SK-N-SH treated with all-trans-retinoic acid at 6 μM for 48 hours (cell line): ENCODE results near the gene TIAM1.

Source experiments
- ATAC-seq: fragments of 200-7000 bp; cut with Tn5 transposase; 3 replicates; pipeline ENCODE4 v1.9.1; 2020; ENCODE audit warnings: mild to moderate bottlenecking, moderate library complexity
- ARNTL ChIP-seq: fragments of 450-650 bp; formaldehyde crosslinking; IDR thresholded peaks from 2 replicates; pipeline ENCODE4 v1.5.0; 2020; ENCODE audit warnings: low read depth, mild to moderate bottlenecking, moderate library complexity, borderline replicate concordance
- BACH2 ChIP-seq: fragments of 250-450 bp; sonication (Bioruptor Pico); IDR thresholded peaks from 2 replicates; pipeline ENCODE4 v1.9.0; 2021; ENCODE audit warnings: mild to moderate bottlenecking, borderline replicate concordance
- CSDC2 ChIP-seq: fragments of 250-450 bp; sonication (Bioruptor Pico); IDR thresholded peaks from 2 replicates; pipeline ENCODE4 v1.5.0; 2020; ENCODE audit warnings: mild to moderate bottlenecking, moderate library complexity
- CSRNP3 ChIP-seq: fragments of 250-450 bp; sonication (Bioruptor Pico); IDR thresholded peaks from 2 replicates; pipeline ENCODE4 v1.5.1; 2021; ENCODE audit warnings: mild to moderate bottlenecking, moderate library complexity
- ESRRG ChIP-seq: fragments of 250-450 bp; sonication (Bioruptor Pico); IDR thresholded peaks from 2 replicates; pipeline ENCODE4 v1.6.1; 2021; ENCODE audit warnings: mild to moderate bottlenecking
- GLIS3 ChIP-seq: fragments of 250-450 bp; sonication (Bioruptor Pico); IDR thresholded peaks from 2 replicates; pipeline ENCODE4 v1.5.0; 2020; ENCODE audit warnings: mild to moderate bottlenecking, moderate library complexity
- ISL1 ChIP-seq: fragments of 250-450 bp; sonication (Bioruptor Pico); IDR thresholded peaks from 2 replicates; pipeline ENCODE4 v2.1.2; 2022; ENCODE audit warnings: mild to moderate bottlenecking, moderate library complexity
- OSR1 ChIP-seq: fragments of 250-450 bp; sonication (Bioruptor Pico); IDR thresholded peaks from 2 replicates; pipeline ENCODE4 v1.8.0; 2022; ENCODE audit warnings: moderate library complexity, mild to moderate bottlenecking, inconsistent platforms
- PPARA ChIP-seq: fragments of 250-450 bp; sonication (Bioruptor Pico); IDR thresholded peaks from 2 replicates; pipeline ENCODE4 v1.5.0; 2020; ENCODE audit warnings: mild to moderate bottlenecking, borderline replicate concordance
- SNAI2 ChIP-seq: fragments of 250-450 bp; sonication (Bioruptor Pico); IDR thresholded peaks from 2 replicates; pipeline ENCODE4 v1.5.0; 2020; ENCODE audit warnings: mild to moderate bottlenecking, moderate library complexity
- TCF4 ChIP-seq: fragments of 250-450 bp; sonication (Bioruptor Pico); IDR thresholded peaks from 2 replicates; pipeline ENCODE4 v1.8.0; 2021; ENCODE audit warnings: mild to moderate bottlenecking, moderate library complexity, borderline replicate concordance
- TOX ChIP-seq: fragments of 250-450 bp; sonication (Bioruptor Pico); IDR thresholded peaks from 2 replicates; pipeline ENCODE4 v1.8.0; 2021; ENCODE audit warnings: mild to moderate bottlenecking, moderate library complexity, borderline replicate concordance
- ZC3H10 ChIP-seq: fragments of 250-450 bp; sonication (Bioruptor Pico); IDR thresholded peaks from 2 replicates; pipeline ENCODE4 v1.5.1; 2021; ENCODE audit warnings: mild to moderate bottlenecking, moderate library complexity
- ZFP3 ChIP-seq: fragments of 250-450 bp; sonication (Bioruptor Pico); IDR thresholded peaks from 2 replicates; pipeline ENCODE4 v1.5.0; 2020; ENCODE audit warnings: mild to moderate bottlenecking, moderate library complexity
- ZFP30 ChIP-seq: fragments of 450-650 bp; formaldehyde crosslinking; IDR thresholded peaks from 2 replicates; pipeline ENCODE4 v1.5.0; 2022; ENCODE audit warnings: mild to moderate bottlenecking, moderate library complexity
- ZNF565 ChIP-seq: fragments of 450-650 bp; formaldehyde crosslinking; conservative IDR thresholded peaks from 2 replicates; pipeline ENCODE4 v1.5.0; 2020; ENCODE audit warnings: low read depth, mild to moderate bottlenecking, moderate library complexity
- ZNF70 ChIP-seq: fragments of 450-650 bp; formaldehyde crosslinking; IDR thresholded peaks from 2 replicates; pipeline ENCODE4 v1.5.0; 2020; ENCODE audit warnings: mild to moderate bottlenecking, moderate library complexity
- ZNF8 ChIP-seq: fragments of 450-650 bp; formaldehyde crosslinking; IDR thresholded peaks from 2 replicates; pipeline ENCODE4 v1.5.0; 2020; ENCODE audit warnings: mild to moderate bottlenecking, moderate library complexity
- TF ChIP-seq, protein P1 (sequence below): fragments of 250-450 bp; sonication (Bioruptor Pico); IDR thresholded peaks from 2 replicates; pipeline ENCODE4 v1.5.0; 2020; ENCODE audit warnings: mild to moderate bottlenecking, moderate library complexity
- TF ChIP-seq, protein P2 (sequence below): fragments of 250-450 bp; sonication (Bioruptor Pico); IDR thresholded peaks from 2 replicates; pipeline ENCODE4 v1.5.1; 2020; ENCODE audit warnings: low read depth, mild to moderate bottlenecking, moderate library complexity

The TIAM1 gene

GRCh38 chr21:31216206-31216605, 127.9 kb downstream of the TIAM1 start (continued):
- no peak for TF ChIP-seq ISL1 (CRISPR knock-in tag)
- no peak for TF ChIP-seq ZNF70
- no peak for TF ChIP-seq PPARA (CRISPR knock-in tag)
- TF ChIP-seq BACH2 (CRISPR knock-in tag), result no peak
- no peak for TF ChIP-seq SNAI2 (CRISPR knock-in tag)
- TF ChIP-seq TCF4 (CRISPR knock-in tag), result no peak
- no peak for TF ChIP-seq ZC3H10 (CRISPR knock-in tag)
- TF ChIP-seq ZNF565 (CRISPR knock-in tag), result no peak

GRCh38 chr21:31213787-31214186, 130.3 kb downstream of the TIAM1 start:
- TF ChIP-seq TOX (CRISPR knock-in tag) (no peak), ZFP3 (CRISPR knock-in tag) (no peak), ARNTL (CRISPR knock-in tag) (no peak), ISL1 (CRISPR knock-in tag) (no peak)
- ATAC-seq, result no peak

DNA sequence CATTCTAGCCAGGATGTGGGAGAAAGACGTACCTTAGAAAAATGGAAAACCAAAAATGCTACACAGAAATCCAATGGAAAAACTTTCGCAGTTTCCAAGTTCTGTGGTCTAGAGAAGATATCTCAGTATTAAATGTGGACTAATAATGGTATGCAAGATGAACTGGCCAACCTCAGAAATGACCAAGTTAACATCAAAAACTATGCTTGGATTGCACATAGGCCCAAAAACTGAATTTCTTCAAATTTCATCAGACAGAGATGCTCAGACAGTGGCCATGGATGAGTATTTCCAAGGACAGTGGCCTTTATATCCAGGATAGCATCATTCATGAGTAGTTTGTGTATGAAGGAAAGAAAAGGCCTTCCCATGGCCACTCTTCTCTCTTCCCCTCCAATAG, 132.2 kb downstream of the TIAM1 start:
- ATAC-seq, result no peak
- no peak for TF ChIP-seq ARNTL (CRISPR knock-in tag)
- TF ChIP-seq PPARA (CRISPR knock-in tag), result no peak
- no peak for TF ChIP-seq TOX (CRISPR knock-in tag)
- no peak for TF ChIP-seq ESRRG

DNA sequence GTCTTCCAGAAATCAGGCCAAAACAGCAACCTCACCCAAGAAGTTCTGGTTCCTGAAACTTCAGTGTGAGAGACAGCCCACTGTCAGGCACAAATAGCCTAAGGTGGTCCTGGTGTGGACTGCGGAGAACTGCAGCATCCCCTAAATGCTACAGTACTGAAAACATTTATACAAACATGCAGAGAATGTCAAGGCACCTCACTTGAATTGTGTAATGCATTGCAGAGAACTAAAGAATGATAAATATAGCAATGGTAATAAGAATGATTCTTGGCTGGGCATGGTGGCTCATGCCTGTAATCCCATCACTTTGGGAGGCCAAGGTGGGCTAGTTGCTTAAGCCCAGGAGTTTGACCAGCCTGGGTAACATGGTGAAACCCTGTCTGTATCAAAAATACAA, 138.6 kb downstream of the TIAM1 start:
- ATAC-seq, result no peak
- no peak for TF ChIP-seq ZNF70
- TF ChIP-seq ESRRG, result no peak
- TF ChIP-seq ARNTL (CRISPR knock-in tag), result no peak
- TF ChIP-seq CSRNP3 (CRISPR knock-in tag), result no peak
- TF ChIP-seq ZFP30 (CRISPR knock-in tag), result no peak
- no peak for TF ChIP-seq TCF4 (CRISPR knock-in tag)

DNA sequence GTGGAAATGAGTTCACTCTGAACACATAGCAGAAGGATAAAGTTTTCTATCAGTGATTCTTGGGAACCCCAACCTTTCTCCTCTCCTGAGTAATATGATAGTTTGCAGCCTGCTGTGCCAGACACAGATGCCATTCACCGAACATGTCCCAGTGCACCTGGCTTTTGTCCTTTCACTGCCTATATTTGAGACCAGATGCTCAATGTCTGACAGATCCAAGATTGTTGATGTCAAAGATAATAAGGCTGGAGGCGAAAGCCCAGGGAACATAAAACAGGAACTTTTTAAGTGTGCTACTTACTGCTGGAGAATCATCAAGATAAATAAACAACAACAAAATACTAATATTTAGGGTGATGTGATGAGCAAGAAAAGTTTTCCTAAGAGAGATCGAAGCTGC, 139.3 kb downstream of the TIAM1 start:
- ATAC-seq, result no peak
- TF ChIP-seq, protein P1, sequence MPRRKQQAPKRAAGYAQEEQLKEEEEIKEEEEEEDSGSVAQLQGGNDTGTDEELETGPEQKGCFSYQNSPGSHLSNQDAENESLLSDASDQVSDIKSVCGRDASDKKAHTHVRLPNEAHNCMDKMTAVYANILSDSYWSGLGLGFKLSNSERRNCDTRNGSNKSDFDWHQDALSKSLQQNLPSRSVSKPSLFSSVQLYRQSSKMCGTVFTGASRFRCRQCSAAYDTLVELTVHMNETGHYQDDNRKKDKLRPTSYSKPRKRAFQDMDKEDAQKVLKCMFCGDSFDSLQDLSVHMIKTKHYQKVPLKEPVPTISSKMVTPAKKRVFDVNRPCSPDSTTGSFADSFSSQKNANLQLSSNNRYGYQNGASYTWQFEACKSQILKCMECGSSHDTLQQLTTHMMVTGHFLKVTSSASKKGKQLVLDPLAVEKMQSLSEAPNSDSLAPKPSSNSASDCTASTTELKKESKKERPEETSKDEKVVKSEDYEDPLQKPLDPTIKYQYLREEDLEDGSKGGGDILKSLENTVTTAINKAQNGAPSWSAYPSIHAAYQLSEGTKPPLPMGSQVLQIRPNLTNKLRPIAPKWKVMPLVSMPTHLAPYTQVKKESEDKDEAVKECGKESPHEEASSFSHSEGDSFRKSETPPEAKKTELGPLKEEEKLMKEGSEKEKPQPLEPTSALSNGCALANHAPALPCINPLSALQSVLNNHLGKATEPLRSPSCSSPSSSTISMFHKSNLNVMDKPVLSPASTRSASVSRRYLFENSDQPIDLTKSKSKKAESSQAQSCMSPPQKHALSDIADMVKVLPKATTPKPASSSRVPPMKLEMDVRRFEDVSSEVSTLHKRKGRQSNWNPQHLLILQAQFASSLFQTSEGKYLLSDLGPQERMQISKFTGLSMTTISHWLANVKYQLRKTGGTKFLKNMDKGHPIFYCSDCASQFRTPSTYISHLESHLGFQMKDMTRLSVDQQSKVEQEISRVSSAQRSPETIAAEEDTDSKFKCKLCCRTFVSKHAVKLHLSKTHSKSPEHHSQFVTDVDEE (CRISPR knock-in tag), result peak; percentile 36; the same call in 1 of the 2 replicates
- no peak for TF ChIP-seq ZNF8 (CRISPR knock-in tag)
- 0 out of 2 replicates have a peak, but pooled peaks have one; percentile 34 for TF ChIP-seq ISL1 (CRISPR knock-in tag)
- TF ChIP-seq, protein P2, sequence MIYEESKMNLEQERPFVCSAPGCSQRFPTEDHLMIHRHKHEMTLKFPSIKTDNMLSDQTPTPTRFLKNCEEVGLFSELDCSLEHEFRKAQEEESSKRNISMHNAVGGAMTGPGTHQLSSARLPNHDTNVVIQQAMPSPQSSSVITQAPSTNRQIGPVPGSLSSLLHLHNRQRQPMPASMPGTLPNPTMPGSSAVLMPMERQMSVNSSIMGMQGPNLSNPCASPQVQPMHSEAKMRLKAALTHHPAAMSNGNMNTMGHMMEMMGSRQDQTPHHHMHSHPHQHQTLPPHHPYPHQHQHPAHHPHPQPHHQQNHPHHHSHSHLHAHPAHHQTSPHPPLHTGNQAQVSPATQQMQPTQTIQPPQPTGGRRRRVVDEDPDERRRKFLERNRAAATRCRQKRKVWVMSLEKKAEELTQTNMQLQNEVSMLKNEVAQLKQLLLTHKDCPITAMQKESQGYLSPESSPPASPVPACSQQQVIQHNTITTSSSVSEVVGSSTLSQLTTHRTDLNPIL, result no peak
- TF ChIP-seq TCF4 (CRISPR knock-in tag), result peak; percentile 48; the same call in 1 of the 2 replicates
- no peak for TF ChIP-seq GLIS3 (CRISPR knock-in tag)

GRCh38 chr21:31203431-31204054, 140.5 kb downstream of the TIAM1 start:
- TF ChIP-seq OSR1 (CRISPR knock-in tag) (no peak), ZNF565 (CRISPR knock-in tag) (no peak), ZFP30 (CRISPR knock-in tag) (no peak), CSDC2 (no peak)
- ATAC-seq, result no peak
